GM18951 (cell line): ENCODE results near the gene FBXW5.

Experiments
- POLR2A ChIP-seq: IDR thresholded peaks from 4 replicates; pipeline ENCODE4 v1.6.1; 2011; ENCODE audit warnings: mild to moderate bottlenecking; ENCODE audit not compliant: insufficient read length, insufficient read depth; ENCODE audit errors: extremely low read depth
- in situ Hi-C: fragments of 300-500 bp; cut with MboI; formaldehyde crosslinking; loops from one replicate; pipeline ENCODE4 v1.12.0; 2022; ENCODE audit warnings: low sequenced_read_pairs, mixed read lengths, inconsistent platforms; ENCODE audit not compliant: unreplicated experiment

FBXW5 gene

DNA sequence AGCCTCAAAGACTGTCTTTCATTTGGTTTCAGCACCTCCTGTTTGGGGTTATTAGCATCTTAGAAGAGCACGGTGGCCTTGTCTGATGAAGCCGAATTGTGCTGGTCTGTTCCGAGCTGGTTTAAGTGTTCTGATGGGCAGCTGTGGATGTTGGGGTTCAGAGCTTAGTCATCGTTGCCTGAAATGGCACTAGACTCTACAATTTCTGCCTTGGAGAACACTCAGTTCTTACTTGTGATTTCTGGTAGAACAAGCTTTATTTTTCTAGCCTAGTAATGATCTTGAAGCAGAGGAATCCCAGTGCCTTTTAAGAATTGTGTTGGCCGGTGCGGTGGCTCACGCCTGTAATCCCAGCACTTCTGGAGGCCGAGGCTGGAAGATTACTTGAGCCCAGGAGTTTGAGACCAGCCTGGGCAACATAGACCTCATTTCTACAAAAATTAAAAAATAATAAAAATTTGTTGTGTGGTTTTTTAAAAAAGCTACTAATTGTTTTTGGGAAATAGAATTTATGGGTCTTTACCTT, 7.8 kb downstream of the FBXW5 start:
- TF ChIP-seq POLR2A = no peak
- in situ Hi-C loops = no loop called here

GRCh38 chr9:136935651-136936050, 8.9 kb downstream of the FBXW5 start:
- in situ Hi-C loops = no loop called here
- TF ChIP-seq POLR2A = no peak

DNA sequence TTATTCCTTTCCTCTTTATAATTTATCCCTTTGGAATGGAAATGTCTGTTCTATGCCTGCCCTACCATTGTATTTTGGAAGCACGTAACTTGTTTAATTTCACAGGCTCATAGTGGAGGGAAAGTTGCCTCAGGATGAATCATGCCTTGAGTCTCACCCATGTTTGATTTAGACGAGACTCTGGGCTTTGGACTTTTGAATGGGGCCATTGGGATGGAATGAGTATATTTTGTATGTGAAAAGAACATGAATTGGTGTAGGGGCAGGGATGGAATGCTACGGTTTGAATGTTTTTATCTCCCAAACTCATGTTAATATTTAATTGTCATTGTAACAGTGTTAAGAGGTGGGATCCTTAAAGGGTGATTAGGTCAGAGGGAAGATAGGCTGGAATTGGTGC, 10.3 kb downstream of the FBXW5 start:
- no peak for TF ChIP-seq POLR2A
- in situ Hi-C loops = no loop called here

GRCh38 chr9:136931611-136932130, 12.9 kb downstream of the FBXW5 start:
- in situ Hi-C loops = no loop called here
- TF ChIP-seq POLR2A = no peak

- in situ Hi-C loops = no loop called here
- TF ChIP-seq POLR2A = no peak
Measured at GRCh38 chr9:136930014-136930413, 14.5 kb downstream of the FBXW5 start.

- TF ChIP-seq POLR2A = no peak
- in situ Hi-C loops = no loop called here
Measured at GRCh38 chr9:136928591-136928990, 15.9 kb downstream of the FBXW5 start.

- in situ Hi-C loops = no loop called here
- TF ChIP-seq POLR2A = no peak
Measured at GRCh38 chr9:136927343-136928271, 16.9 kb downstream of the FBXW5 start.

- TF ChIP-seq POLR2A = no peak
- in situ Hi-C loops = no loop called here
Measured at GRCh38 chr9:136926749-136927148, 17.8 kb downstream of the FBXW5 start.

- TF ChIP-seq POLR2A = no peak
- in situ Hi-C loops = no loop called here
Measured at GRCh38 chr9:136926154-136926704, 18.3 kb downstream of the FBXW5 start.

DNA sequence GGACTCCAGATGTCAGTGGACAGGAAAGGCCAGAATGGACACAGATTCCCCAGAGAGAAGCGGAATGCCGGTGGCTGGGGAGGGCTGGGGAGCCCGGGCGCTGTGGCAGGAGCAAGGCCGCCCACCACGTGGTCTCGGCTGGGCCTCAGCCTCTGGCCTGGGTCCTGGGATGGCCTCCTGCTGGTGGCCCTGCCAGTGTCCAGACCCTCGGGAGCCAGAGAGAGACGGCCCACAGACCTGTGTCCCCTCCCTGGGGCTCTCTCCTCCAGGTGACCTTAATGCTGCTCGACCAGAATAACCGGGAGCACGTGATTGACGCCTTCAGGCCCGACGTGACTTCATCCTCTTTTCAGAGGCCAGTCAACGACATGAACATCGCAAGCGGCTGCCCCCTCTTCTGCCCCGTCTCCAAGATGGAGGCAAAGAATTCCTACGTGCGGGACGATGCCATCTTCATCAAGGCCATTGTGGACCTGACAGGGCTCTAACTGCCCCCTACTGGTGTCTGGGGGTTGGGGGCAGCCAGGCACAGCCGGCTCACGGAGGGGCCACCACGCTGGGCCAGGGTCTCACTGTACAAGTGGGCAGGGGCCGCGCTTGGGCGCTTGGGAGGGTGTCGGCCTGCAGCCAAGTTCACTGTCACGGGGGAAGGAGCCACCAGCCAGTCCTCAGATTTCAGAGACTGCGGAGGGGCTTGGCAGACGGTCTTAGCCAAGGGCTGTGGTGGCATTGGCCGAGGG, 19.0 kb downstream of the FBXW5 start:
- in situ Hi-C loops = no loop called here

DNA sequence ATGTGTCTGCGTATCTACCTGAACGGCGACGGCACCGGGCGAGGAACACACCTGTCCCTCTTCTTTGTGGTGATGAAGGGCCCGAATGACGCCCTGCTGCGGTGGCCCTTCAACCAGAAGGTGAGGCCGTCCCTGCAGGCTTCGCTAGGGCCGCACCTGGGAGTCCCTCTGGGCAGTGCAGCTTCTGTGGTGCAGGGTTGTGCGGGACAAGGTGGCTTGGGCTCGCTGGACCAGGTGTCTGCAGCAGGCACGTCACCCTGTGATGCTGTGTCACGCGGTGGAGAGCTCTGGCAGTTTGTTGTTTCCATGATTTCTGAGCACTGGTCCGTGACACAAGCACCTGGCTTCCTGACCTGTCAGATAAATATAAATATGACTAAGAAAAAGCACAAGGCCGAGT, 20.7 kb downstream of the FBXW5 start:
- no peak for TF ChIP-seq POLR2A
- in situ Hi-C loops = no loop called here

More for the DNA sequence above, 19.0 kb downstream of the FBXW5 start:
- no peak for TF ChIP-seq POLR2A

DNA sequence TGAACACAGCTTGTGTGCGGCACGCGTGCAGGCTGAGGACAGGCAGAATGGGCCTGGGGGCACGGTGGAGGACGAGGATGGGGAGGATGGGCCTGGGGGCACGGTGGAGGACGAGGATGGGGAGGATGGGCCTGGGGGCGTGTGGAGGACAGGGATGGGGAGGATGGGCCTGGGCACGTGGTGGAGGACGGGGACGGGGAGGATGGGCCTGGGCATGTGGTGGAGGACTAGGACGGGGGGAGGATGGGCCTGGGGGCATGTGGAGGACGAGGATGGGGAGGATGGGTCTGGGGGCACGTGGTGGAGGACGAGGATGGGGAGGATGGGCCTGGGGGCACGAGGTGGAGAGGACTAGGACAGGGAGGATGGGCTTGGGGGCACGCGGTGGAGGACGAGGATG, 22.0 kb downstream of the FBXW5 start:
- in situ Hi-C loops = no loop called here

DNA sequence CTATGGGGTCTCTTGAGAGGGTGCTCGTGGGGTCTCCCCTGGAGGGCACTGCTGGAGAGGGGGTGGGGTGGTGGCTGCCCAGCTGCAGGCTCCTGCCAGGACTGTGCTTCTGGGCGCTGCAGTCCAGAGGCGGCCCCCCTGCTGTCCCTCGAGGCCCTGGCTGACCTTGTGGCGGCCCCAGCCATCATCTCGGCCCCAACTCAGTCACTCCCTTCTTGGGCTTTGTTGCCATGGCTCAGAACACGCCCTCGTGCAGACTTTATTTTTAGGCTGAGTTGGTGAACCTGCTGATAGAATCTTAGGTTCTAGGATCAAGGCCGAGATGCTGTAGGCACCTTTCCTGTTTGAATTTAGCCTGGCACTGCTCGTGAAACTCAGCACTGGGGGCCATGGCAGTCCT, 22.8 kb downstream of the FBXW5 start:
- in situ Hi-C loops = no loop called here
- TF ChIP-seq POLR2A = no peak

More for the DNA sequence above, 22.0 kb downstream of the FBXW5 start:
- TF ChIP-seq POLR2A = no peak

GRCh38 chr9:136921307-136921706, 23.2 kb downstream of the FBXW5 start:
- TF ChIP-seq POLR2A = no peak

More at GRCh38 chr9:136921307-136921706, 23.2 kb downstream of the FBXW5 start:
- in situ Hi-C loops = no loop called here
